KBM-7 (cell line): Measurements from ENCODE around the gene CLTRN.
"Not testable (repeated sequence)": the region's sequence is repeated elsewhere in the genome, so short reads cannot be mapped to it uniquely, and the experiment has no call there.

Experiments used
- DNase-seq: peaks from one replicate; pipeline ENCODE4 v3.0.0-alpha.2; 2015
- in situ Hi-C: fragments of 300-500 bp; cut with MboI; formaldehyde crosslinking; loops from 2 replicates; pipeline ENCODE4 v1.14.3; 2020; ENCODE audit warnings: low sequenced_read_pairs, low pct_unique_long_range_greater_than_20kb, mixed read lengths

The CLTRN gene, protein sequence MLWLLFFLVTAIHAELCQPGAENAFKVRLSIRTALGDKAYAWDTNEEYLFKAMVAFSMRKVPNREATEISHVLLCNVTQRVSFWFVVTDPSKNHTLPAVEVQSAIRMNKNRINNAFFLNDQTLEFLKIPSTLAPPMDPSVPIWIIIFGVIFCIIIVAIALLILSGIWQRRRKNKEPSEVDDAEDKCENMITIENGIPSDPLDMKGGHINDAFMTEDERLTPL

DNA sequence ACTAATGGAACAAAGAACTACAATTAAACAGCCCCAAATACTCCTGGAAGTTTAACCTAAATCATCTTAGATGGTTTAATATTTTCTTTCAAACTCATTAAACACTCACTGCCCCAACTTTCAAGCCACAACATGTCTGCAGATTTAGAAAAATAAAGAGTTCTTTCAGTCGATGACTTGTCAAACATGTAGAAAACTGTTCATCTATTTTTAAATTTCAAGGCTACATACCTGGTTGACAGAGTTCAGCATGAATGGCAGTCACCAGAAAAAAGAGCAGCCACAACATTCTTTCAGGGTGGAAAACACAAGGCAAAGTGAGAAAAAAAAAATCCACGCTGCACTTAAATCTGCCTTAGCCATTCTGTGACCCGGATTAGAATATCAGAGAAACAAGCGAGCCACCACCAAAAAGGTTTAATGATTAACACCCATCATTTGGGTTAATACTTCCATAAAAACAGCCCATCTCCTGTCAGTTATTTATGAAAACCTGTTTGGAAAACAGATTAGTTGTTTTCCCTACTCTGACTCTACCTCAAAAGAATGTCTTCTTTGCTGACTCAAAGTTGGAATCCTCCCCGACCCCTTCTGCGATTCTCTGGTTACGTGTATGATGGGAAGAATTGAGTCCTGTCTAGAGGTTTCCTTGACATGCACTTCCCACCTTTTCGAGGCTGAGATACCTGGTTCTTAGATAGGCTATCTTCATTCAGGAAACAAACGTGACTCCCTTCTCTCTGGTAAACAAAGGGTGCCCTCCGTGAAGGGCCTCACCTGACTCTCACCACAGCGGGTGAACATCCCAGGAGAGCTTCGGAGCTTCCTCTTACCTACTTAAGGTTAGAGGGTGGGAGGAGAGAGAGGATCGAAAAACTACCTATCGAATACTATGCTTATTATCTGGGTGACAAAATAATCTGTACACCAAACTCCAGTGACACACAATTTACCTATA, at the start of gene CLTRN:
Gene CLTRN (minus strand): TSS at position 319 of the 958 bp plus-strand sequence. CDS start 30 bp downstream, at position 289.
- in situ Hi-C loops = no loop called here
- no peak for DNase-seq

DNA sequence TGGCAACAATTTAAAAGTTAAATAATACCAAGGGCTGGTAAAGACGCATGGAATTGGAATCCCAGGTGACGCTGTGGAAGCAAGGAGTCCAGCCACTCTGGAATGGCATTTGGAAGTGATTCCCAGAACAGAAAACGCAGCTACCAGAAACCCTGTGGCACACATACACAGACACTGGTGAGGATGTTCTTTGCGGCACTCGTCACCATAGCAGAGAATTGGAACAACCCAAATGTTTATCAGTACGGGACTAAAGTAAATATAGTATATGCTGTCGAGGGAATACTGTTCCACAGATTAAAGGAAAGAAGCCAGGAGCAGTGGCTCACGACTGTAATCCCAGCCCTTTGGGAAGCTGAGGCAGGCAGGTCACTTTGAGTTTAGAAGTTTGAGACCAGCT, 39.7 kb upstream of the CLTRN start:
- in situ Hi-C loops, DNase-seq: not testable (repeated sequence)

- in situ Hi-C loops, DNase-seq: not testable (repeated sequence)
These were observed 39.2 kb upstream of the CLTRN start for GRCh38 chrX:15703809-15704208.

- DNase-seq = no peak
- in situ Hi-C loops = no loop called here
These were observed 38.1 kb upstream of the CLTRN start for GRCh38 chrX:15702488-15703371.

DNA sequence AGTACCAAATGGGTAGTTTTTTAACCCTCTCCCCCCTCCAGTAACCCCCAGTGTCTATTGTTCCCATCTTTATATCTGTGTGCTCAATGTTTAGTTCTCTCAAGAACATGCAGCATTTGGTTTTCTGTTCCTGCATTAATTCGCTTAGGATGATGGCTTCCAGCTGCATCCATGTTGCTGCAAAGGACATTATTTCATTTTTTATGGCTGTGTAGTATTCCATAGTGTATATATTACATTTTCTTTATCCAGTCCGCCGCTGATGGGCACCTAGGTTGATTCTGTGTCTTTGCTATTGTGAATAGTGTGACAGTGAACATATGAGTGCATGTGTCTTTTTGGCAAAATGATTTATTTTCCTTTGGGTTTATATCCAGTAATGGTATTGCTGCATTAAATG, 31.9 kb upstream of the CLTRN start:
- DNase-seq = no peak
- in situ Hi-C loops = no loop called here

DNA sequence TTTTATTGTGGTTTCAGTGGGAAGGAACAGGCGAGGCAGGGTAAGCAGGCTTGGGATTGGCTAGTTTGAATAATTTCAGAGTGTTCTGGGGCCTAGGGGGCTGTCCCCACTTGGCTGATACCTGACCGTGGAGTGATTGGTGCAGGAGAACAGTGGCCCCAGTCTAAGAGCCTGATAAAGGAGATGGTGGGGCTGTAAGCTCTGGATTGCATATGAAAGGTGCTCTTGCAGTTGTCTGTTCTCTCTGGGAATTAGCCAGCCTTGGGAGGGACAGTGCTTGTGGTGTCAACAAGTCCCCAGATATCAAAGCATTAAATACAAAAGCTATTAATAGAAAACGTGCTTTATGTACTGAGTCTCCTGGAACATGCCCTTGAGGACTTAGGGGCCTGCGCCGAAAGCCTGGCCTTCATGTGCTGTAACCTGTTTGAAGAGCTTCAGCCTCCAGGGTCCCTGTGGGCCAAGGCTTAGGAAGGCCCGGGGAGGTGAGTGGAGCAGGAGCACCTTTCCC, 30.4 kb upstream of the CLTRN start:
- in situ Hi-C loops = no loop called here
- no peak for DNase-seq

DNA sequence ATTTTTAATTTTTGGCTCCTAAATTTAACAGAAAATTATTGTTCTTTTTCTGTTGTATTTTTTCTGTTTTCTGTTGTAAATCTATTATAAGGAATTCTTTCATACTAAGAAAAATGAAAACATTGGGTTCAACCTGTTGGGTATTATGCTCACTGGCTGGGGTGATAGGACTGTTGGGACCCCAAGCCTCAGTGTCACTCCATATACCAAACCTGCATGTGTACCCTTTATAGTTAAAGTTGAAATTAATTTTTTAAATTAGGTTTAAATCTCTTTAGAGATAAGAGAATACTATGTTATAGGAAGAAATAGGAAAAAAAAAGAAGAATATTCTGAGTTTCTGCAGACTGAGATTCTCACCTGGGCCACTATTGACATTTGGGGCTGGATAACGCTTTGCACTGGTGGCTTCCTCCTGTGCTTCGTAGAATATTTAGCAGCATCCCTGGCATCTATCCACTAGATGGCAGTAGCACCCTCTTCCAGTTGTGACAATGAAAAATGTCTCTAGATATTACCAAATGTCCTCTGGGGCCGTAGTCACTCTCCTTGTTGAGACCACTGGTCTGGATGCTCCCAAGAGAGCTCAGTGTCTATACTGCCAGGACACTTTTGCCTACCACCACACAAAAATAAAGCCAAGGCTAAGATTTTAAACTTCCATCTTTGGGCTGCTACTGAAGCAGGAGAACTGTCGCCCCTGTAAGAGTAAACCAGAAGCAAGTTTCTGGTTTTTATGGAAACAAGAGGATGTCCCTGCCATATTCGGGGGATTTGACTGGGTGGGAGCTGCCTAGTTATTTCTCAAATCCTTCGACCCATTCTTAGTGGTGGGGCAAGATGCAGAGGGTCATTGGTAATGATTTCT, 22.4 kb upstream of the CLTRN start:
- in situ Hi-C loops = no loop called here

GRCh38 chrX:15683193-15683592, 18.6 kb upstream of the CLTRN start:
- no peak for DNase-seq
- in situ Hi-C loops = no loop called here

More for the DNA sequence above, 22.4 kb upstream of the CLTRN start:
- DNase-seq = peak; percentile 79

DNA sequence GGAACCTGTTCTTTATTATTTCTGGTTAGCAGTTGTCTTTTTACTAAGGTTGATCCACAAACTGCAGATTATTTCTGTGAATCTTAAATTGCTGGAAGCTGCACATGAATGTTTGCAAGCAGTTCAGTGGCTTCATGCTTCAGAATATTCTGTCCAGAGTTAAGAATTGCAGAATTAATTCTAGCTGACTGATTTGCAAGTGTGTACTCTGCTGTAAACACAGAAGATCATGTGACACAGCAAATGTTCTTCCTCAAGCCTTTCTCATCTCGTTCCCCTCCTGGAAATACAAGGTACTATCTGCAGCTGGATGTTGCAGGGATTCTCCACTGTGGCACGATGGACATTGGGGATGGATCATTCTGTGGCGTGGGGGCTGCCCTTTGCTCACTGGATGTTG, 16.8 kb upstream of the CLTRN start:
- no peak for DNase-seq
- in situ Hi-C loops = no loop called here

GRCh38 chrX:15680401-15680800, 15.8 kb upstream of the CLTRN start:
- DNase-seq = peak; percentile 45
- in situ Hi-C loops = no loop called here

DNA sequence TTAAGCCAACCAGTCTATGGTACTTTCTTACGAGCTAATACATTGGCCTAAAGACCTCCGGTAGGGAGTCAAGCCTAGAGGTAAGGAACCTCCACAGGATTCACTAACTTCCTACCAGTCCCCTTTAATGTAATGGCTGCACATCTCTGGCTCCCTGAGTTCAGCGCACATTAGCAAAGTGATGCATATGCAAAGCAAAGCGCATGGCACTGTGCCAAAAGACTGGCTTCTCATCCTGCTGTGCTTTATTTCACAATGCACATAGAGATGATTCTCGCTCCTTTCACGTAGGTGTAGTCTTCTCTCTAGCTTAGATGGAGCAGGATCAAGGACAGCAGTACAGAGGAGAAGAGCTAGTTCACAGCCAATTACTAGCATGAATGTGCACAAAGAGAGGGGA, 14.6 kb upstream of the CLTRN start:
- in situ Hi-C loops = no loop called here
- DNase-seq = no peak

- in situ Hi-C loops = no loop called here
- DNase-seq = no peak
These were observed 13.7 kb upstream of the CLTRN start for GRCh38 chrX:15678339-15678738.

DNA sequence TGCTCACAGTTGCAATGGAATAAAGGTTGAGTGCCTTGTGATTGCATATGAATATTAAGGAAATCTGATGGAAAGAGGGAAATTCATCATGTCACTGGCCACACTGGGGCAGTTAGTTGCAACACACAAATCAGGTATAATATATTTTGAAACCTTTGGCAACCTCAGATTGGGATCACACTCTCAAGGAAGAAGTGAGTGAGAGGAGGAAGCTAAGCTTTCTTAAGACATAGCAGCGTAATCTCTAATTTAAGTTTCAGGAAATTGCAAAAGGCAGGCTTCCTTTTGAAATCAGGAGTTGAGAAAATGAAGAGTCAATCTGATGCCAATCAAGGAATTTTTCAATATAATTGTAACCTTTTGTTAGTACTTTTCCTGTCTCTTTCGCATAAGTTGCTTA, 12.3 kb upstream of the CLTRN start:
- DNase-seq = peak; percentile 32
- in situ Hi-C loops = no loop called here

DNA sequence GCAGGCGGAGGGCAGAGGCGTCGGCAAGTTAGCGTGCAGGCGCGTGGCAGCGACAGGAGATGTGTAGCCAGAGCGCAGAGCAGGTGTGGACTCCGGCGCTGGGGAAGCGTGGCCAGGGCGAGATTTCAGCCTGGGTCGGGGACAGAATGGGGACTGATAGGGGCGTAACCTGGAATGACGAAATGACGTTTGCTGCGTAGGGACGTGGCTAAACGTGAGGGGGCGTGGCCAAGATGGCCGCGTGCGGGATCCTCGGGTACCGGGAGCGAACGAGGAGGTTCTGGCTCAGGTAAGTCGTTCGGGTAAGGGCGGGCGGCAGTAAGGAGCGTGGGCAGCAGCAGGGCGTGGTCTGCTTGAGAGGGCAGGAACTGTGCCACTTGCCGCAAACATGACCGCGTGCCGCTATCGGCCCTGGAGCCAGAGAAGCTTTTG, 10.9 kb upstream of the CLTRN start:
- in situ Hi-C loops = no loop called here
- no peak for DNase-seq

DNA sequence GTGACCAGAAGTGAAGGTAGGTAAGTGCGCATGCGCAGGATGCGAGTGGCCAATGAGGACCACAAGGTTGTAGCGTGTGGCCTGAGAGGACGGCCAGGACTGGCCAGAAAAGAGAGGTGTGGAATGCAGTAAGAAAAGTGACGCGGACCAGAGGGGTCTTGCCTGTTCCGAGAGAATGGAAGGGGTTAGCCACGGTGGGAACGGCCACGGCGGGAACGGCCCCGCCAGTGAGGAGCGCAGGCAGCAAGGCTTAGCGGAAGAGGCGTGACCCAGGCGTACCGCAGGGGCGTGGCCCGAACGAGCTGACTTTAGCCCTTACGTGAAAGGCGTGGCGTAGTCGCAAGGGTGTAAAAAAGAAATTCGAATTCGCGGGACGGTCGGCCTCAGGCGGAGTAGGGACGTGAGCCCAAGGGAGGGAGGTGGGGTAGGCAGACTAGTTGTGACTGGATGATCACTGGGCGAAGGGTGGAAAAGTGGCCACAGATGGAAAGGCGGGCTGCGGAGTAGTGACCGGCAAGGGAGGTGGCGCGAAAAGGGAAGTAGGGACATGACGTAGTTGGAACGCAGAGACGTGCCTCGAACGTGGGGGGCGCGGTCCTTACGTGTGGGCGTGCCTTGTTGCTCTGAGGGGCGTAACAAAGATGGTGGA, 10.4 kb upstream of the CLTRN start:
- DNase-seq = peak; percentile 99
- in situ Hi-C loops = no loop called here

DNA sequence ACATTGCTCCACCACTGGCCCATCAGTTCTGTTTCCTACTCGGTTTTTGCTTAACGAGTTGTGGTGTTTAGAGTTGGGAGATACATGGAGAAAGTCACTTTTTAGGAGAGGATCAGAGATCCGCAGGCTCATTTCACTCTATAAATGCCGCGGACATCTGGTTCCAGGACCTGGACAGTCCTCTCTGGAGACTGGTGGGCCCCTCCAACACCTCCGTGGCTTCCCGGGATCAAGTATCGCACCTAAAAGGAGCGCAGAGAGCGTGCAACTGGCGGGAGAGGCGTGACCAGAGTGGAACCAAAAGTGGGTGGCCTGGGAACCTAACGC, 9.9 kb upstream of the CLTRN start:
- DNase-seq = no peak
- in situ Hi-C loops = no loop called here

DNA sequence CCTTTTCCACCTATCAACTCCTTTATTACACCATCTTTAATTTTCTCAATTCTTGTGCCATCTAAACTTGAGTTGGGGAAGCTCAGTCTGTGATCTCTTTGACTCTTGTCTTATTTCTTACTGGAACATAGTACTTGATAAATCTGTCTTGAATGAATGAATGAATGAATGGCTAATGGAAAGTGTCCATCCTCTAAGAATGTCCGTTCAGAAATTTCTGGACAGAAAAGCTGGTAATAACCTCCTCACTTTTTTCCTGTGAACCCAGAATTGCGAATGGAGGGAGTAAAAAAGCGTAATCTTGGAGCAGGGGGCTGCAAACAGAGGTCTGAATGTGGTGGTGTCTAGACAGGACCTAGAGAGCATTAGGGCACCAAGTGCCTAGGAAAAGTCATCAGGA, 9.4 kb upstream of the CLTRN start:
- in situ Hi-C loops = no loop called here
- no peak for DNase-seq

DNA sequence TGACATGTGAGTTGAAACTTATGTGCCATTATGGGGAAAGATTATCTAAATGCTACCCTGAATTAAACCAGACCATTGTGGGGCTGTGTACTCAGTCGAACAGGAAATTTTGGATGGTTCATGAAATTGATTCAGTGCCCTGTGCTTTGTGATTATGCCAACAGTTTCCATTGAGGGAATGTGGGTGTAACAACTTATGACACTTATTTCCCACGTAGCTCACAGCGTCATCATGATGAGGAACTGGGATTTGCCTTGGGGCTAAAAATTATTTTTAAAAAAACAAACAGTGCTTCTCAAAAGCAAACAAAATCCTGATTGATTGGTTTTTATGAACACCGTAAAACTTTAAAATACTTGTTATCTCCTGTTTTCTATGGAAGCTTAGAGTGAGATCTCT, 8.3 kb upstream of the CLTRN start:
- DNase-seq = no peak
- in situ Hi-C loops = no loop called here
